Neuron (in vitro differentiated cells): ENCODE data around the gene P3H2.

Source experiments
- H2AFZ ChIP-seq: one replicate; pipeline ENCODE4 v1.6.1; 2013; ENCODE audit warnings: low read depth, mild to moderate bottlenecking, inconsistent platforms, low read length, moderate library complexity
- H3K27me3 ChIP-seq: one replicate; pipeline ENCODE4 v1.6.1; 2013; ENCODE audit warnings: low read length; ENCODE audit not compliant: insufficient read depth
- H3K36me3 ChIP-seq: one replicate; pipeline ENCODE4 v1.6.1; 2013; ENCODE audit warnings: low read length; ENCODE audit not compliant: insufficient read depth
- H3K4me1 ChIP-seq: one replicate; pipeline ENCODE4 v1.6.1; 2013; ENCODE audit warnings: low read length; ENCODE audit not compliant: insufficient read depth
- H3K4me3 ChIP-seq: 2 replicates; pipeline ENCODE4 v1.5.1; 2013; ENCODE audit warnings: mild to moderate bottlenecking, low read length, moderate library complexity
- H3K9me3 ChIP-seq: one replicate; pipeline ENCODE4 v1.6.1; 2013; ENCODE audit warnings: low read length

Gene P3H2

GRCh38 chr3:190119461-190120268, 1.0 kb downstream of the P3H2 start:
- peak overlapping the region; percentile 95 for H2AFZ ChIP-seq

GRCh38 chr3:190118438-190118837, 2.3 kb downstream of the P3H2 start:
- H3K4me1 ChIP-seq = peaks cover 8% of the 10 kb centered on the region
- H2AFZ ChIP-seq = no peak overlapping the region
- H3K4me3 ChIP-seq = no peak overlapping the region
- no peaks in the 10 kb centered on the region for H3K36me3 ChIP-seq
- H3K27me3 ChIP-seq = no peaks in the 10 kb centered on the region
- H3K9me3 ChIP-seq = peaks cover 2% of the 10 kb centered on the region

More at GRCh38 chr3:190119461-190120268, 1.0 kb downstream of the P3H2 start:
- H3K4me3 ChIP-seq = peak overlapping the region; percentile 75
- no peaks in the 10 kb centered on the region for H3K27me3 ChIP-seq
- H3K9me3 ChIP-seq = no peaks in the 10 kb centered on the region
- H3K4me1 ChIP-seq = peaks cover 8% of the 10 kb centered on the region
- no peaks in the 10 kb centered on the region for H3K36me3 ChIP-seq

- Histone ChIP-seq H3K36me3 (no peaks in the 10 kb centered on the region), H3K4me3 (no peak overlapping the region)
These were observed 2.7 kb downstream of the P3H2 start for GRCh38 chr3:190117981-190118380.

GRCh38 chr3:190116551-190117067, 4.1 kb downstream of the P3H2 start:
- H3K4me1 ChIP-seq = peaks cover 8% of the 10 kb centered on the region
- no peak overlapping the region for H3K4me3 ChIP-seq
- H3K36me3 ChIP-seq = no peaks in the 10 kb centered on the region
- H2AFZ ChIP-seq = no peak overlapping the region
- peaks cover 2% of the 10 kb centered on the region for H3K9me3 ChIP-seq
- no peaks in the 10 kb centered on the region for H3K27me3 ChIP-seq

More at GRCh38 chr3:190117981-190118380, 2.7 kb downstream of the P3H2 start:
- H3K9me3 ChIP-seq = peaks cover 2% of the 10 kb centered on the region
- no peak overlapping the region for H2AFZ ChIP-seq
- H3K4me1 ChIP-seq = peaks cover 8% of the 10 kb centered on the region
- no peaks in the 10 kb centered on the region for H3K27me3 ChIP-seq

- Histone ChIP-seq H3K4me1 (peaks cover 10% of the 10 kb centered on the region), H2AFZ (no peak overlapping the region), H3K4me3 (no peak overlapping the region), H3K9me3 (peaks cover 2% of the 10 kb centered on the region), H3K36me3 (no peaks in the 10 kb centered on the region), H3K27me3 (no peaks in the 10 kb centered on the region)
These were observed 9.9 kb downstream of the P3H2 start for GRCh38 chr3:190110826-190111225.

GRCh38 chr3:190109441-190109840, 11.3 kb downstream of the P3H2 start:
- no peak overlapping the region for H3K4me3 ChIP-seq
- no peaks in the 10 kb centered on the region for H3K36me3 ChIP-seq
- no peak overlapping the region for H2AFZ ChIP-seq

GRCh38 chr3:190108804-190109203, 11.9 kb downstream of the P3H2 start:
- H3K4me3 ChIP-seq = no peak overlapping the region
- no peak overlapping the region for H2AFZ ChIP-seq
- no peaks in the 10 kb centered on the region for H3K9me3 ChIP-seq
- peaks cover 10% of the 10 kb centered on the region for H3K4me1 ChIP-seq
- H3K27me3 ChIP-seq = no peaks in the 10 kb centered on the region
- no peaks in the 10 kb centered on the region for H3K36me3 ChIP-seq

More at GRCh38 chr3:190109441-190109840, 11.3 kb downstream of the P3H2 start:
- H3K4me1 ChIP-seq = peaks cover 10% of the 10 kb centered on the region
- H3K27me3 ChIP-seq = no peaks in the 10 kb centered on the region
- H3K9me3 ChIP-seq = peaks cover under 1% of the 10 kb centered on the region

- H3K9me3 ChIP-seq = no peaks in the 10 kb centered on the region
- H3K36me3 ChIP-seq = no peaks in the 10 kb centered on the region
- H3K4me1 ChIP-seq = peaks cover 27% of the 10 kb centered on the region
- H3K27me3 ChIP-seq = no peaks in the 10 kb centered on the region
- no peak overlapping the region for H2AFZ ChIP-seq
- no peak overlapping the region for H3K4me3 ChIP-seq
These were observed 14.8 kb downstream of the P3H2 start for GRCh38 chr3:190105876-190106275.

- Histone ChIP-seq H3K4me1 (peaks cover 32% of the 10 kb centered on the region), H3K27me3 (no peaks in the 10 kb centered on the region), H3K4me3 (peak overlapping the region; percentile 35), H3K36me3 (no peaks in the 10 kb centered on the region), H2AFZ (peak overlapping the region; percentile 63), H3K9me3 (no peaks in the 10 kb centered on the region)
These were observed 19.2 kb downstream of the P3H2 start for GRCh38 chr3:190101320-190102011.

GRCh38 chr3:190099099-190099498, 21.6 kb downstream of the P3H2 start:
- Histone ChIP-seq H2AFZ (no peak overlapping the region), H3K27me3 (no peaks in the 10 kb centered on the region), H3K9me3 (no peaks in the 10 kb centered on the region), H3K4me1 (peaks cover 32% of the 10 kb centered on the region), H3K4me3 (no peak overlapping the region), H3K36me3 (no peaks in the 10 kb centered on the region)

GRCh38 chr3:190097617-190098016, 23.1 kb downstream of the P3H2 start:
- Histone ChIP-seq H3K9me3 (no peaks in the 10 kb centered on the region), H2AFZ (no peak overlapping the region), H3K36me3 (no peaks in the 10 kb centered on the region), H3K27me3 (no peaks in the 10 kb centered on the region), H3K4me1 (peaks cover 33% of the 10 kb centered on the region), H3K4me3 (no peak overlapping the region)

- no peaks in the 10 kb centered on the region for H3K9me3 ChIP-seq
- H3K36me3 ChIP-seq = no peaks in the 10 kb centered on the region
- no peak overlapping the region for H2AFZ ChIP-seq
- H3K4me1 ChIP-seq = peaks cover 27% of the 10 kb centered on the region
- H3K4me3 ChIP-seq = no peak overlapping the region
- H3K27me3 ChIP-seq = no peaks in the 10 kb centered on the region
These were observed 23.7 kb downstream of the P3H2 start for GRCh38 chr3:190097025-190097424.

GRCh38 chr3:190096345-190096744, 24.4 kb downstream of the P3H2 start:
- Histone ChIP-seq H3K4me1 (peaks cover 21% of the 10 kb centered on the region), H3K4me3 (no peak overlapping the region)

More at GRCh38 chr3:190096345-190096744, 24.4 kb downstream of the P3H2 start:
- no peaks in the 10 kb centered on the region for H3K9me3 ChIP-seq
- H2AFZ ChIP-seq = no peak overlapping the region
- no peaks in the 10 kb centered on the region for H3K27me3 ChIP-seq
- no peaks in the 10 kb centered on the region for H3K36me3 ChIP-seq
